Neural progenitor cell (in vitro differentiated cells): ENCODE measurements around the gene IQCN. TPM values are rescaled to one million over a fixed set of nuclear protein-coding genes. Genes with fewer than 3 reads are reported as not detected.

Experiments
- microRNA-seq: library from miRNA; unstranded; fragments of <30 nt; microRNA quantifications from one replicate; pipeline ENCODE4, GENCODE V29; 2016
- small RNA-seq: library from RNA; depleted of rRNA; stranded (forward); fragments of <200 nt; gene quantifications from one replicate; pipeline ENCODE3, GENCODE V24; 2015
- total RNA-seq: library from RNA; depleted of rRNA; stranded (reverse); fragments of >200 nt; gene quantifications from 2 replicates; pipeline ENCODE4 v1.2.3, GENCODE V29; 2015; ENCODE audit warnings: low replicate concordance

Gene IQCN
- total RNA-seq, 1 donor from 2014 or later, result 0.11 TPM

Small RNA genes lying within 50 kb of the gene (microRNA-seq; reads per million reads assigned to microRNA genes)
- not detected for gene MIR3188

Small RNA genes lying within 50 kb of the gene (small RNA-seq; reads per million reads assigned to genes)
- gene MIR3188 (not detected), gene RPL39P38 (not detected)

Other genes starting within 250 kb of the IQCN start
- not detected in 2 replicates for gene IL12RB1, start 187.5 kb downstream of the IQCN start, total RNA-seq
- gene MAST3, start 176.7 kb downstream of the IQCN start, total RNA-seq, result 2.1 and 5.1 TPM in 2 replicates
- gene PIK3R2, start 121.3 kb downstream of the IQCN start, total RNA-seq, result 21.4 and 41.8 TPM in 2 replicates
- gene IFI30, start 100.6 kb downstream of the IQCN start, total RNA-seq, result 0.62 TPM in 1 of 2 replicates, not detected in the other
- 28.1 and 37.7 TPM in 2 replicates for gene MPV17L2, start 81.2 kb downstream of the IQCN start, total RNA-seq
- 1.1 and 1.5 TPM in 2 replicates for gene RAB3A, start 70.4 kb downstream of the IQCN start, total RNA-seq
- 0.28 and 0.62 TPM in 2 replicates for gene PDE4C, start 48.0 kb downstream of the IQCN start, total RNA-seq
- gene JUND, start 7.2 kb upstream of the IQCN start, total RNA-seq, result 51.7 and 107 TPM in 2 replicates
- 440 and 768 TPM in 2 replicates for gene LSM4, start 48.6 kb upstream of the IQCN start, total RNA-seq
- gene PGPEP1, start 66.1 kb upstream of the IQCN start, total RNA-seq, result 2.1 and 5.7 TPM in 2 replicates
- 0.19 and 2.5 TPM in 2 replicates for gene GDF15, start 111.7 kb upstream of the IQCN start, total RNA-seq
- gene LRRC25, start 123.2 kb upstream of the IQCN start, total RNA-seq, result 0.03 TPM in 1 of 2 replicates, not detected in the other
- gene SSBP4, start 144.9 kb upstream of the IQCN start, total RNA-seq, result 21.1 and 50.5 TPM in 2 replicates
- 81.7 and 203 TPM in 2 replicates for gene ISYNA1, start 163.7 kb upstream of the IQCN start, total RNA-seq
- gene ELL, start 247.6 kb upstream of the IQCN start, total RNA-seq, result 2.9 and 9.8 TPM in 2 replicates